Measurements from ENCODE around the gene HENMT1. TPM values are rescaled to one million over a fixed set of nuclear protein-coding genes. Genes with fewer than 3 reads are reported as not detected.
"Not testable (repeated sequence)": the region's sequence is repeated elsewhere in the genome, so short reads cannot be mapped to it uniquely, and the experiment has no call there.

HENMT1 gene
- total RNA-seq: 10 to 100 TPM; 38.7 to 40.5 TPM

DNA sequence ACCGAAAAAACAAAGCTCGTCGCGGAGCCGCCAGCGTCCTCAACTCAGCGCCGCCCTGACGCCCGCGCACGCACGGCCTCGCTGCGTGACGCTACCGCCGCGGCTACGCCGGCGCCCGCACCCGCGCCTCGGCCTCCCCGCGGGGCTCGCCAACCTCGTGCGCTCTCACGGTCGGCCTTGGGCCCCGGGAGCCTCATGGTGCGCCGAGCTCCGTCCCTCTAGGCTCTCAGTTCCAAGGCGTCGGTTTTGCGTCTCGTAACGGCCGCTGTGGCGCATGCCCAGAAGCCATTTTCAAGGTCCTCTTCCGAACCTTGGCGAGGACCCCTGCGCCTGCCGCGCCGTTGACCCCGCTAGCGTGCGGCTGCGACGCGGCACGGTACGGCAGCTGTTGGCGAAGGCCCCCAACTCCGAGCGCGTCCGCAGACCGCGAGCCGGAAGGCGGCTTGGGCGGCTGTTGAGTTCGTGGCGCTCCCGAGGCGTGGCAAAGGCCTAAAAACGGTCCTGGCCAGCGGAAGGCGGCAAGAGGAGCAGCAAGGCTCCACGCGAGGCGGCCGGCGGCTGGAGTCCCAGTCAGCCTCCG is at the start of gene HENMT1:
Gene HENMT1, minus strand, starts transcription at position 64 of the 580 bp plus-strand sequence. CDS start 1,209 bp downstream, outside the sequence.
- ChIA-PET POLR2A (interaction anchor here (0.5 to 5.2 kb wide), 23 partner anchors 10 to 874 kb away, joined by 3 to 155 read pairs (median 4); partner anchors contain the start of genes EEIG2 and PRPF38B), CTCF (interaction anchor here (1.1 to 5.5 kb wide), 8 partner anchors 11 to 451 kb away, joined by 3 to 52 read pairs (median 6); partner anchors contain the start of genes EEIG2 and PRPF38B)
- peak within 1 kb of the TSS; percentile 97 for H3K27ac Mint-ChIP-seq
- H3K9me3 Mint-ChIP-seq (ENCODE audit: insufficient read depth): no peaks in the 10 kb centered on the region
- peaks cover 32% of the 10 kb centered on the region for H3K36me3 Mint-ChIP-seq (ENCODE audit: low read depth)
- peaks cover 51% of the 10 kb centered on the region for H3K4me1 Mint-ChIP-seq (ENCODE audit: low read depth)
- peak; percentile 84 for DNase-seq
- H3K4me3 Mint-ChIP-seq: peak within 1 kb of the TSS; percentile 85
- peak; percentile 86 for ATAC-seq
- H3K27me3 Mint-ChIP-seq (ENCODE audit: low read depth): no peaks in the 10 kb centered on the region

DNA sequence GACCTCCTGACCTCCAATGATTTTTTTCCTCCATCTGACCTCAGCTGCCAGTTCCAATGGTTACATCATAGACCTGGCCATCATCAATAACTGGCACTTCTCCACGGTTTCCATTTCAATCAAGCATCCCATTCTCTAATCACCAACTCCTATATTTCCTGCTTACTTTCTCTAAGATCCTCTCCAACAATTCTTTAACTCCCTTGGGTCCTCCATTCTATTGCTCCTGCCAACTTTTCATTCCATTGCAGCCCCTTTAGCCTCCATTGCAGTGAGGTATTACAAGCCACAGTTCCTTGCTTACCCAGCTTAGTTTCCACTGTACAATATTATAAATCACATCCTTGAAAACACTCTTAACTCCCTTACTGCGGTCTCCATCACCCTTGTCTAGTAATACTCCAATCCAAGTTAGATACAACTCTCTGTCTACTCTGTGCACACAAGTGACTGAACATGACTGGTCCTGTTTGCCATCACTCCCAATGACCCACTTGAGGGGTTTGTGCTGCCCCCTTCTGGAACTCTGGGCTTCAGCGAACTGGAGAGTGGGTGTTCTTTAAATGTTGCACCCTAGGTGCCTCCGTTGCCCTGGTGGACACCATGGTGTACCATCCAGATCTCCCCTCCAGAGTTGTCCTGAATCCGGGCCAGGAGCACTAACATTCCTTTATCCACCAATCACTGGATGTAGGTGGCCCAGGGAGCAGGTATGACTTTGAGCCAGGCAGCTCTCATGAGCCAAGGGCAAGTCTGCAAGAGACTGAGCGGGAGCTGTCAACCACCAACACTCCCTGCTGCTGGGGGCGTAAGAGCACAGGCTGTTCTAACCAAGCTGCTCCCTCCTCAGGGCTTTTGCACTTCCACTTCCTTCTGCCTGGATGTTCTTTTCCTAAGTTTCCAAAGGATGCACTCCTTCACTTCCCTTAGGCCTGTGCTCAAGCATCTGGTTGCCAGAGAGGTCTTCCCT is 48.1 kb upstream of the HENMT1 start:
- Mint-ChIP-seq H3K36me3 (ENCODE audit: low read depth) (no peaks in the 10 kb centered on the region), H3K9me3 (ENCODE audit: insufficient read depth) (no peaks in the 10 kb centered on the region), H3K27me3 (ENCODE audit: low read depth) (peaks cover 10% of the 10 kb centered on the region), H3K4me1 (ENCODE audit: low read depth) (peaks cover 31% of the 10 kb centered on the region), H3K4me3 (no peak overlapping the region), H3K27ac (no peak overlapping the region)
- DNase-seq (peak; percentile 75), ATAC-seq (peak; percentile 82)
- CTCF ChIA-PET: interaction anchor here (1.0 to 3.3 kb wide), 13 partner anchors 9 to 391 kb away, joined by 3 to 32 read pairs (median 4); partner anchors contain the start of genes EEIG2 and PRPF38B
- POLR2A ChIA-PET: interaction anchor here (0.8 to 4.2 kb wide), 3 partner anchors 11 to 38 kb away, joined by 3 to 22 read pairs (median 3); partner anchors contain the start of gene PRPF38B

DNA sequence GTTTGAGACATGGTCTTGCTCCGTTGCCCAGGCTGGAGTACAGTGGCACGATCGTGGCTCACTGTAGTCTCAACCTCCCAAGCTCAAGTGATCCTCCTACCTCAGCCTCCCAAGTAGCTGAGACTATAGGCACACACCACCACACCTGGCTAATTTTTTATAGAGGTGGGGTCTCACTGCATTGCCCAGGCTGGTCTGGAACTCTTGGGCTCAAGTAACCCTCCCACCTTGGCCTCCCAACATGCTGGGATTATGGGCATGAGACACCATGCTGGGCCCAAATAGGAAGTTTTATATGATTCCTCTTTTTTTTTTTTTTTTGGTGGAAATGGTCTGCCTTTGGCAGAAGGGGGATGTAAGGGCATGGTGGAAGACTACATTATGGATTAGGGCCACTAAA is 45.8 kb upstream of the HENMT1 start:
- DNase-seq: no peak
- Mint-ChIP-seq H3K9me3 (ENCODE audit: insufficient read depth) (no peaks in the 10 kb centered on the region), H3K27me3 (ENCODE audit: low read depth) (no peaks in the 10 kb centered on the region), H3K27ac (no peak overlapping the region), H3K4me1 (ENCODE audit: low read depth) (peaks cover 51% of the 10 kb centered on the region), H3K4me3 (no peak overlapping the region), H3K36me3 (ENCODE audit: low read depth) (peaks cover 13% of the 10 kb centered on the region)
- ChIA-PET CTCF (no interaction called here), POLR2A (interaction anchor here (4.2 kb wide), 1 partner anchor 14 kb away, joined by 22 read pairs; the partner anchor contains the start of gene PRPF38B)
- ATAC-seq: no peak

DNA sequence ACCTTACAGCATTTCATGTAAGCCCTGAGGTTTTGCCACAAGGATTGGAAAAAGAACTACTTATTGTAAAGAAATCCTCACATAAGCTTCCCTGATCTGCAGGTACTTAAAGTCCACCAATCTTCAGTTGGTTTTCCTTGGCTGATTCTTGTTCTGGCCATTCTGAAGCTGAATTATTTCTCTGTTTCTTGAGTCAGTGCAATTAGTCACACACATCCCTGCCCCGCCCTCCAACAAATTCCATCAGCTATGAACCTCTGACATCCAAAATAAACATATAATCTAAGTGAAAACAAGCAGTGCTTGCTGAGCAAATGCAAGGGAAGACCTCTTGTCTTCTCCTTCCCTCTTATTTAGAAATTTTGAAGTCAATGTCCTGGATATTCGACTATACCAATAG is 43.6 kb upstream of the HENMT1 start:
- ChIA-PET POLR2A (interaction anchor here (1.5 to 4.7 kb wide), 3 partner anchors 11 to 58 kb away, joined by 4 to 67 read pairs (median 12); partner anchors contain the start of genes HENMT1 and PRPF38B), CTCF (interaction anchor here (0.6 to 1.9 kb wide), 6 partner anchors 11 to 144 kb away, joined by 3 to 5 read pairs (median 4); partner anchors contain the start of genes EEIG2 and PRPF38B)
- no peaks in the 10 kb centered on the region for H3K9me3 Mint-ChIP-seq (ENCODE audit: insufficient read depth)
- H3K4me1 Mint-ChIP-seq (ENCODE audit: low read depth): peaks cover 63% of the 10 kb centered on the region
- H3K4me3 Mint-ChIP-seq: no peak overlapping the region
- ATAC-seq: no peak
- H3K27ac Mint-ChIP-seq: peak overlapping the region; percentile 89
- no peaks in the 10 kb centered on the region for H3K27me3 Mint-ChIP-seq (ENCODE audit: low read depth)
- peaks cover 34% of the 10 kb centered on the region for H3K36me3 Mint-ChIP-seq (ENCODE audit: low read depth)
- no peak for DNase-seq

DNA sequence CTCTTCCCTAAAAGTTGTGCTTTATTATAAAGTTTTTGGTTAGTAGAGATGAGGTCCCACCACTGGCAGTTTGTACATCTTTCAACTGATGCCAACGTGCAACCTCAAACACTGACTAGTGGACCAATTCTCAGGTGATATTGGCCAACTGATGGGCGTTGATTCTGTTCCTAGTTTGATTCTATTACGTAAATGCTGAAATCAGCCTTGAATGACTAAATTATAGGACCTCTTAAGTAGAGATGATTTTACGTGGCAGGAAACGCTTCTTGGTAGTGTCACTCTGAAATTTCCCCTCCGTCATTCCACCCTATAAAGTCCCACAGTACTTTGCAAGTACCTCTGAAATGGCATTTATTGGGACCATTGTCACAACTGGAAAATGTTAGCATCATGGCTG is 43.0 kb upstream of the HENMT1 start:
- Mint-ChIP-seq H3K36me3 (ENCODE audit: low read depth) (peaks cover 40% of the 10 kb centered on the region), H3K27ac (peak overlapping the region; percentile 89), H3K27me3 (ENCODE audit: low read depth) (no peaks in the 10 kb centered on the region), H3K4me3 (peak overlapping the region; percentile 34), H3K9me3 (ENCODE audit: insufficient read depth) (no peaks in the 10 kb centered on the region), H3K4me1 (ENCODE audit: low read depth) (peaks cover 63% of the 10 kb centered on the region)
- ATAC-seq: peak; percentile 28
- CTCF ChIA-PET: interaction anchor here (1.3 to 2.9 kb wide), 4 partner anchors 11 to 144 kb away, joined by 3 to 19 read pairs (median 4); partner anchors contain the start of genes EEIG2 and PRPF38B
- POLR2A ChIA-PET: interaction anchor here (1.2 to 4.7 kb wide), 4 partner anchors 11 to 249 kb away, joined by 4 to 67 read pairs (median 8); partner anchors contain the start of genes HENMT1 and PRPF38B
- DNase-seq: peak; percentile 37

DNA sequence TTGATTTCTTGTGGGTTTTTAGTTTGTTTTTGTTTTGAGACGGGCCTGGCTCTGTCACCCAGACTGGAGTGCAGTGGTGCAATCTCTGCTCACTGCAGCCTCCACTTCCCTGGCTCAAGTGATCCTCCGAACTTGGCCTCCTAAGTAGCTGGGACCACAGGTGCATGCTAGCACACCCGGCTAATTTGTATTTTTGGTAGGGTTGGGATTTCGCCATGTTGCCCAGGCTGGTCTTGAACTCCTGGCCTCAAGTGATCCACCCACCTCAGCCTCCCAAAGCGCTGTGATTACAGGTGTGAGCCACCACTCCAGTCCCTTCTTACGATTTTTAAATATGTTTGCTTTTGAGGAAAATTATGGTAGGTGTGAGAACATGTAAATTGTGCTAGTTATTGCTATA is 41.2 kb upstream of the HENMT1 start:
- not testable (repeated sequence) for H3K27me3 Mint-ChIP-seq (ENCODE audit: low read depth)
- H3K36me3 Mint-ChIP-seq (ENCODE audit: low read depth): peaks cover 57% of the 10 kb centered on the region

DNA sequence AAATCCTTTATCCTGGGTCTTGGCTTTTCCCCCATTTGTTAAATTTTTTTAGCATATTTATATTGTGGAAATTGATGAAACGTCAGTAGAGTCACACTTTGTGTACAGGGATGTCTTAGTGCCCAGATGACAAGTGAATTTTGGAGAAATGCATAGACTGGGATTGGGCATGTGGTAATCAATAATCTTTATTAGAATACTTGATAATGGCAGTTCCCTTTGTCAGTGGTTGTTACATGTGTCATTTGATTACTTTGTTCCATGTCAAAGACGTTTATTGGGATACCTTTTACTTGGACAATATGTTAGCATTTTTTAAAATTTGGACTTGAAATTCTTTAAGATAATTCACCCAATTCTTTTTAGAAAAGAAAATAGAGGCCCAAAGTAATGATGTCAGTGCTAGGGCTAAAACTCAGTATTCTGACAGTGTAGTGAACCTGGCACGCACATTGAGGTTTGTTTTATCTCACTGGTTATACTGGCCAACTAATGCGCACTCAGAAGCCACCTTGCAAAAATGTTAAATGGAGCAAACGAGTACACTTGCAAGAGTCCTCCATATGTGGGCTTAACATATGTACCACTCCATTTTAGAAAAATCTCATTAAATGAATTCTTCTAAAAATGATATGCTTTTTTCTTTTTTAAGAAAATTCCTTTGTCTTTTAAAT is 40.4 kb upstream of the HENMT1 start:
- peaks cover 65% of the 10 kb centered on the region for H3K36me3 Mint-ChIP-seq (ENCODE audit: low read depth)
- no peak overlapping the region for H3K4me3 Mint-ChIP-seq
- H3K9me3 Mint-ChIP-seq (ENCODE audit: insufficient read depth): no peaks in the 10 kb centered on the region
- ChIA-PET CTCF (interaction anchor here (1.0 to 2.9 kb wide), 2 partner anchors 8 to 10 kb away, joined by 4 to 19 read pairs; partner anchors contain the start of gene PRPF38B), POLR2A (interaction anchor here (0.7 to 4.7 kb wide), 2 partner anchors 8 to 798 kb away, joined by 3 to 67 read pairs; partner anchors contain the start of gene PRPF38B)
- no peak for ATAC-seq
- H3K27ac Mint-ChIP-seq: no peak overlapping the region
- H3K27me3 Mint-ChIP-seq (ENCODE audit: low read depth): no peaks in the 10 kb centered on the region
- H3K4me1 Mint-ChIP-seq (ENCODE audit: low read depth): peaks cover 84% of the 10 kb centered on the region
- DNase-seq: no peak

More for the DNA sequence above, 41.2 kb upstream of the HENMT1 start:
- POLR2A ChIA-PET: interaction anchor here (0.7 to 4.7 kb wide), 2 partner anchors 9 to 798 kb away, joined by 3 to 67 read pairs; partner anchors contain the start of gene PRPF38B
- H3K4me3 Mint-ChIP-seq; DNase-seq; ATAC-seq; H3K9me3 Mint-ChIP-seq (ENCODE audit: insufficient read depth); H3K27ac Mint-ChIP-seq: not testable (repeated sequence)
- CTCF ChIA-PET: interaction anchor here (1.2 to 2.9 kb wide), 2 partner anchors 9 to 55 kb away, joined by 3 to 19 read pairs; partner anchors contain the start of gene PRPF38B
- peaks cover 76% of the 10 kb centered on the region for H3K4me1 Mint-ChIP-seq (ENCODE audit: low read depth)

DNA sequence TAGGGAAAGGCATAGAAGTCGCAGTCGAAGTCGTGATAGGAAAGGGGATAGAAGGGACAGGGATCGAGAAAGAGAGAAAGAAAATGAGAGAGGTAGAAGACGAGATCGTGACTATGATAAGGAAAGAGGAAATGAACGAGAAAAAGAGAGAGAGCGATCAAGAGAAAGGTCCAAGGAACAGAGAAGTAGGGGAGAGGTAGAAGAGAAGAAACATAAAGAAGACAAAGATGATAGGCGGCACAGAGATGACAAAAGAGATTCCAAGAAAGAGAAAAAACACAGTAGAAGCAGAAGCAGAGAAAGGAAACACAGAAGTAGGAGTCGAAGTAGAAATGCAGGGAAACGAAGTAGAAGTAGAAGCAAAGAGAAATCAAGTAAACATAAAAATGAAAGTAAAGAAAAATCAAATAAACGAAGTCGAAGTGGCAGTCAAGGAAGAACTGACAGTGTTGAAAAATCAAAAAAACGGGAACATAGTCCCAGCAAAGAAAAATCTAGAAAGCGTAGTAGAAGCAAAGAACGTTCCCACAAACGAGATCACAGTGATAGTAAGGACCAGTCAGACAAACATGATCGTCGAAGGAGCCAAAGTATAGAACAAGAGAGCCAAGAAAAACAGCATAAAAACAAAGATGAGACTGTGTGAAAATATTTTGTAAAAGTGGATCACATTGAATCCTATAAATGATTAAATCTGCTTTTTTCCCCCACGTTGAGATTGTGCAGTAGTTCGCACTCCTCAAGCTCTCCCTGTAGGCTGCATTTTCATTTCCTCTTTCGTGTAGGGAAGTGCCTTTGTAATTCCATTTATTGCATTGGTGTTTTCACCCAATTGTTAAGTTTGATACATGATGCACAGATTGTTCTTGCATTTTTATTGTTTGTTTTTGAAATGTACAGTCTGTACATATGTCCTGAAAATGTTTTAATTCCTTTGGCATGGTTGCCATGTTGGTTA is 38.8 kb upstream of the HENMT1 start:
- H3K27me3 Mint-ChIP-seq (ENCODE audit: low read depth): no peaks in the 10 kb centered on the region
- H3K9me3 Mint-ChIP-seq (ENCODE audit: insufficient read depth): no peaks in the 10 kb centered on the region
- CTCF ChIA-PET: no interaction called here
- POLR2A ChIA-PET: no interaction called here
- H3K4me1 Mint-ChIP-seq (ENCODE audit: low read depth): peaks cover 82% of the 10 kb centered on the region
- H3K36me3 Mint-ChIP-seq (ENCODE audit: low read depth): peaks cover 77% of the 10 kb centered on the region
- H3K4me3 Mint-ChIP-seq: peak overlapping the region; percentile 62
- ATAC-seq (no peak), DNase-seq (no peak)
- H3K27ac Mint-ChIP-seq: peak overlapping the region; percentile 87

DNA sequence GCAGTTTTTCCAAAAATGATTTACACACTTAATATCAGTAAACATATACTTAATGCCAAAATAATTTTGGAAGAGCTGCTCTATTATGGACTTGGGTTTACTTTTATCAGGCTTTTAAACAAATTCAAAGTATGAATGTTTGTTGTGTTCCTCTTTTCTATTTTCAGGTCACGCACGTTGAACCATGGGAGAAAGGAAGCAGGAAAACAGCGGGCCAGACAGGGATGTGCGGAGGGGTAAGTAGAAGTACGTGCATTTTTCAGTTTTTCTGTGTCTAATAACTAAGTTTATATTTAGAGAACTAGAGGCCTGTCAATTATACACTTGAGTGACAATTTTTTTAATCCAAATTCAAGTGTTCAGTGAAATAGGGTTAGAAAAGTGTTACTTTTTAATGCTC is 34.6 kb upstream of the HENMT1 start:
- Mint-ChIP-seq H3K27ac (peak overlapping the region; percentile 81), H3K9me3 (ENCODE audit: insufficient read depth) (no peaks in the 10 kb centered on the region), H3K4me1 (ENCODE audit: low read depth) (peaks cover 62% of the 10 kb centered on the region), H3K36me3 (ENCODE audit: low read depth) (peaks cover 75% of the 10 kb centered on the region), H3K4me3 (peak overlapping the region; percentile 71), H3K27me3 (ENCODE audit: low read depth) (no peaks in the 10 kb centered on the region)
- DNase-seq (no peak), ATAC-seq (no peak)
- ChIA-PET CTCF (interaction anchor here (0.6 to 5.6 kb wide), 3 partner anchors 13 to 417 kb away, joined by 3 to 103 read pairs (median 3); a partner anchor contains a TSS), POLR2A (interaction anchor here (0.6 to 5.4 kb wide), 3 partner anchors 8 to 48 kb away, joined by 3 to 67 read pairs (median 4); partner anchors contain the start of gene HENMT1)

All from activated CD8-positive, alpha-beta T cell treated with anti-CD3 and anti-CD28 coated beads, Interleukin-2, amount 10 ng/mL, durations not matched to agents 7 days and 5 days (primary cell).